IgD-negative memory B cell (primary cell): ENCODE results near the gene DDIAS. TPM values are rescaled to one million over a fixed set of nuclear protein-coding genes. Genes with fewer than 3 reads are reported as not detected.
"Not testable (repeated sequence)": the region's sequence is repeated elsewhere in the genome, so short reads cannot be mapped to it uniquely, and the experiment has no call there.

Experiments
- H3K27ac Mint-ChIP-seq, 3 donors: one replicate each; pipeline ENCODE4 v1.8.0; 2020 to 2022; ENCODE audit warnings: mild to moderate bottlenecking in 3 of 3, mixed read lengths in 3 of 3, moderate library complexity in 1 of 3
- H3K27me3 Mint-ChIP-seq: one replicate; pipeline ENCODE4 v1.8.0; 2021; ENCODE audit warnings: mixed read lengths
- H3K36me3 Mint-ChIP-seq: one replicate; pipeline ENCODE4 v1.8.0; 2020; ENCODE audit warnings: mild to moderate bottlenecking, mixed read lengths
- H3K4me1 Mint-ChIP-seq, 3 donors: one replicate each; pipeline ENCODE4 v1.8.0; 2020 to 2022; ENCODE audit warnings: mixed read lengths in 3 of 3, mild to moderate bottlenecking in 1 of 3
- H3K4me3 Mint-ChIP-seq, 4 donors: one replicate each; pipeline ENCODE4 v1.8.0; 2020 to 2022; ENCODE audit warnings: mild to moderate bottlenecking in 4 of 4, mixed read lengths in 4 of 4, moderate library complexity in 3 of 4
- H3K9me3 Mint-ChIP-seq, 3 donors: one replicate each; pipeline ENCODE4 v1.8.0; 2020 to 2021; ENCODE audit warnings: mixed read lengths in 3 of 3, mild to moderate bottlenecking in 1 of 3
- polyA plus RNA-seq: library from polyadenylated mRNA; unstranded; fragments of 300-500 nt; fragmentation: Illumina TruSeq; gene quantifications from one replicate; pipeline ENCODE4 v1.2.3, GENCODE V29; 2021

The DDIAS gene
- polyA plus RNA-seq, 1 donor from 2014 or later, result 1.7 TPM

DNA sequence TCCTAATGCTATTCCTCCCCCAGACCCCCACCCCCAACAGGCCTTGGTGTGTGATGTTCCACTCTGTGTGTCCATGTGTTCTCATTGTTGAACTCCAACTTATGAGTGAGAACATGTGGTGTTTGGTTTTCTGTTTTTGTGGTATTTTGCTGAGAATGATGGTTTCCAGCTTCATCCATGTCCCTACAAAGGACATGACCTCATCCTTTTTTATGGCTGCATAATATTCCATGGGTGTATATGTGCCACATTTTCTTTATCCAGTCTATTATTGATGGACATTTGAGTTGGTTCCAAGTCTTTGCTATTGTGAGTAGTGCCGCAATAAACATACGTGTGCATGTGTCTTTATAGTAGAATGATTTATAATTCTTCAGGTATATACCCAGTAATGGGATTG, 49.0 kb downstream of the DDIAS start:
- H3K9me3 Mint-ChIP-seq, result peaks cover 7 to 21% (median 18%) of the 10 kb centered on the region in 3 donors
- H3K4me1 Mint-ChIP-seq, result peaks cover 18 to 32% (median 24%) of the 10 kb centered on the region in 3 donors
- H3K27ac Mint-ChIP-seq, H3K27me3 Mint-ChIP-seq, H3K4me3 Mint-ChIP-seq: not testable (repeated sequence)
- peaks cover 13% of the 10 kb centered on the region for H3K36me3 Mint-ChIP-seq

DNA sequence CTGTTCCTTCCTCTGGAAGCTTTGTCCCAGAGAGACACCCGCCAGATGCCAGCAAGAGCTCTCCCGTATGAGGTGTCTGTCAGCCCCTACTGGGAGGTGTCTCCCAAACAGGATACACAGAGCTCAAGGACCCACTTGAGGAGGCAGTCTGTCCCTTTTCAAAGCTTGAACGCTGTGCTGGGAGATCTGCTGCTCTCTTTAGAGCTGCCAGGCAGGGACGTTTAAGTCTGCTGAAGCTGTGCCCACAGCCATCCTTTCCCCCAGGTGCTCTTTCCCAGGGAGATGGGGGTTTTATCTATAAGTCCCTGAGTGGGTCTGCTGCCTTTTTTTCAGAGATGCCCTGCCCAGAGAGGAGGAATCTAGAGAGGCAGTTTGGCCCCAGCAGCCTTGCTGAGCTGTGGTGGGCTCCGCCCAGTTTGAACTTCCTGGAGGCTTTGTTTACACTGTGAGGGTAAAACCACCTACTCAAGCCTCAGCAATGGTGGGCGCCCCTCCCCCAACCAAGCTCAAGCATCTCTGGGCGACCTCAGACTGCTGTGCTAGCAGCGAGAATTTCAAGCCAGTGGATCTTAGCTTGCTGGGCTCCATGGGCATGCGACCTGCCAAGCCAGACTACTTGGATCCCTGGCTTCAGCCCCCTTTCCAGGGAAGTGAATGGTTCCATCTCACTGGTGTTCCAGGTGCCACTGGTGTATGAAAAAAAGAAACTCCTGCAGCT, 54.4 kb downstream of the DDIAS start:
- Mint-ChIP-seq H3K4me3 (peak overlapping the region in 2 of 4 donors; percentile 73 to 79), H3K9me3 (peaks cover 7 to 26% (median 22%) of the 10 kb centered on the region in 3 donors), H3K36me3 (peaks cover 13% of the 10 kb centered on the region), H3K4me1 (peaks cover 47 to 61% (median 52%) of the 10 kb centered on the region in 3 donors), H3K27ac (peak overlapping the region; percentile 86 to 89 (median 88))
- not testable (repeated sequence) for H3K27me3 Mint-ChIP-seq

DNA sequence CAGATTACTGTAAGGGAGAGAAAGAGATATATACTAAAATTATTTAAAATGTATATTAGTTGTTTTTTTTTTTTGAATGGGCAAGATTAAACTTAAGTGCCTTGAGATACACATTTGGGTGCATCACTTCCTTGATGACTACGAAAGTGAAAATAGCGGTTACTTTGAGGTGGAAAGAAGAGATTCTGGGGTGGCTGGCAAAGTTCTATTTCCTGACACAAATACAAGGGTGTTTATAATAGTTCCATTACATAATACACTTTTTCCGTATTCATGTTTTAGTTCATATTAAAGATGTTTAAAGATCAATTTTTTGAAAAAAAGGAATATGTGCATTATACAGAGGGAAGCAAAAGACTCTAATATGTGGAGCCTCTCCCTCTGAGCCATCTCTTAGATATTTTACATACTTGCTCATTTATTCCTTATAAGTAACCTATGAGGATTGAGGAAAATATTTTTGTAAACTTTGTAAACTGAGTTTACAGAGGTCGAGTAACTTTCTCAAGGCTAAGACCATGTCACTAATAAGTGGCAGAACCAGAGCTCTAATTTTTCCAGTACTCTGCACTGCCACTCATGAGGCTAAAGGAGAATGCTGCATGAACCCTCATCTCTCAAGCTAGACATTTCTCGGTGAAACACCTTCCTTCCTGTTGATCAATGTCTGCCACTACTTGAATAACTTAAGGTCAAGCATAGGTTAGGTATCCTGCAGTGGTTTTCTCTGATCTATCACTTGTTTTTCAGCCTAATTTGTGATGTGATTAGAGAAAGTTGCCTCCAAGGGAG, 58.6 kb downstream of the DDIAS start:
- Mint-ChIP-seq H3K4me1 (peaks cover 42 to 69% (median 46%) of the 10 kb centered on the region in 3 donors), H3K9me3 (peaks cover 0 to 9% (median 5%) of the 10 kb centered on the region in 3 donors), H3K27me3 (no peaks in the 10 kb centered on the region), H3K27ac (peak overlapping the region; percentile 82 to 89 (median 83)), H3K36me3 (peaks cover 2% of the 10 kb centered on the region), H3K4me3 (peak overlapping the region; percentile 39 to 91 (median 54))

DNA sequence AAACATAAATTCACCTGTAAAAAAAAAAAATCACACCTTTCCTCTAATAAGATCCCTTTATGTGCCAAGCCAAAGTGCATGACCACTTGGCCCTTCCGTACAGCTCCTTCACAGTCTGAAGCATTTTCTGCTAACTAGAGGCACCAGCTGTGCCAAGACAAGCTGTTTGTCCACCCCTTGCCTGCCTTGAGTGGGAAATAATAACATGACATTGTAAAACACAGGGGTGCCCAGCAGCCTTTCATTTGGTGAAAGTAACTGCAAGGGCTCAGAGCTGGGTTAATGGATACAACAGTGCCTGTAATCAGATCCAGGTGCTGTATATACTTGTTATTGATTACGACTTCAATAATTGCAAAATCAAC, 59.2 kb downstream of the DDIAS start:
- peaks cover 4% of the 10 kb centered on the region for H3K36me3 Mint-ChIP-seq
- H3K9me3 Mint-ChIP-seq, result peaks cover 0 to 9% (median 5%) of the 10 kb centered on the region in 3 donors
- H3K4me1 Mint-ChIP-seq, result peaks cover 36 to 65% (median 40%) of the 10 kb centered on the region in 3 donors

DNA sequence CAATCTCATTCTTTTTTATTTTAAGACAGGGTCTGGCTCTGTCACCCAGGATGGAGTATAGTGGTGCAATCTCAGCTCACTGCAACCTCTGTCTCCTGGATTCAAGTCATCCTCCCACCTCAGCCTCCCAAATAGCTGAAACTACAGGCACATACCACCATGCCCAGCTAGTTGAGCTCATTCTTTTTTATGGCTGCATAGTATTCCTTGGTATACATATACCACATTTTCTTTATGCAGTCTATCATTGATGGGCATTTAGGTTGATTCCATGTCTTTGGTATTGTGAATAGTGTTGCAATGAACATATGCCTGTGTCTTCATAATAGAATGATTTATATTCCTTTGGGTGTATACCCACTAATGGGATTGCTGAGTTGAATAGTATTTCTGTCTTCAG, 60.5 kb downstream of the DDIAS start:
- H3K27ac Mint-ChIP-seq, result peak overlapping the region in 1 of 3 donors; percentile 25
- not testable (repeated sequence) for H3K9me3 Mint-ChIP-seq, H3K27me3 Mint-ChIP-seq, H3K36me3 Mint-ChIP-seq
- H3K4me3 Mint-ChIP-seq, result peak overlapping the region in 1 of 4 donors; percentile 58
- peaks cover 27 to 52% (median 30%) of the 10 kb centered on the region in 3 donors for H3K4me1 Mint-ChIP-seq

More for the DNA sequence above, 59.2 kb downstream of the DDIAS start:
- Mint-ChIP-seq H3K4me3 (peak overlapping the region; percentile 22 to 91 (median 54)), H3K27me3 (no peaks in the 10 kb centered on the region), H3K27ac (peak overlapping the region; percentile 82 to 89 (median 83))

DNA sequence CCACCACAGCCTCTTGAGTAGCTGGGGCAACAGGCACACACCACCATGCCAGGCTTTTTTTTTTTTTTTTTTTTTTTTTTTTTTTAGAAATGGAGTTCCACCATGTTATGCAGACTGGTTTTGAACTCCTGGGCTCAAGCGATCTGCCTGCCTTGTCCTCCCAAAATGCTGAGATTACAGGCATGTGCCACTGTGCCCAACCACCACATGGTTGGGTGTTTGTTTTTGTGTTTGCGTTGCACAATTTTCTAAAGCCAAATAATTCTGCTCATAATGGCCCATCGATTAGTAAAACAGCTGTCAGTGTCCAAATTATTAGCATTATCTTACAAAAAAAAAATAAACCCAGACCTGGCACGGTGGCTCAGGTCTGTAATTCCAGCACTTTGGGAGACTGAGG, 65.8 kb downstream of the DDIAS start:
- no peak overlapping the region for H3K4me3 Mint-ChIP-seq
- peaks cover 27 to 41% (median 30%) of the 10 kb centered on the region in 3 donors for H3K4me1 Mint-ChIP-seq
- peaks cover 0 to 3% (median 2%) of the 10 kb centered on the region in 3 donors for H3K9me3 Mint-ChIP-seq
- H3K27me3 Mint-ChIP-seq, result no peaks in the 10 kb centered on the region
- H3K36me3 Mint-ChIP-seq, result peaks cover 7% of the 10 kb centered on the region
- H3K27ac Mint-ChIP-seq, result no peak overlapping the region

DNA sequence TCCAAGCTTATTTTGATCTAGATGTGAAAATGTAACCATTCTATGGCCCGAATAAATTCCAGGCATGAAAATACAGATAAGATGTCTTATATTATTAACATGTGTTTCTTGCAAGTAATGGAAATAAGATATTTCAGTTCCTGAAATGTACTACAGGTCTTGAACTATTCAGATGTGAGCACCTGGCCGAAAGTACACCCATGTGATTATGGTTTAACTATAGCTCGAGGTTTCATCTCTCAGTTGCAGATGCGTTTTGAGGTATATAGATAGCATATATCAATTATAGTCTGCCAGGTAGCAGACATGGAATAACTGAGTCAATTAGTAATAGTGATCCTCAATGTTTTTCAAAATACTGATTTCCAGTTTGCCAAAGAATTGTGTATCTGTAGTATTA, 68.3 kb downstream of the DDIAS start:
- no peaks in the 10 kb centered on the region for H3K27me3 Mint-ChIP-seq
- H3K4me1 Mint-ChIP-seq, result peaks cover 27 to 40% (median 33%) of the 10 kb centered on the region in 3 donors

DNA sequence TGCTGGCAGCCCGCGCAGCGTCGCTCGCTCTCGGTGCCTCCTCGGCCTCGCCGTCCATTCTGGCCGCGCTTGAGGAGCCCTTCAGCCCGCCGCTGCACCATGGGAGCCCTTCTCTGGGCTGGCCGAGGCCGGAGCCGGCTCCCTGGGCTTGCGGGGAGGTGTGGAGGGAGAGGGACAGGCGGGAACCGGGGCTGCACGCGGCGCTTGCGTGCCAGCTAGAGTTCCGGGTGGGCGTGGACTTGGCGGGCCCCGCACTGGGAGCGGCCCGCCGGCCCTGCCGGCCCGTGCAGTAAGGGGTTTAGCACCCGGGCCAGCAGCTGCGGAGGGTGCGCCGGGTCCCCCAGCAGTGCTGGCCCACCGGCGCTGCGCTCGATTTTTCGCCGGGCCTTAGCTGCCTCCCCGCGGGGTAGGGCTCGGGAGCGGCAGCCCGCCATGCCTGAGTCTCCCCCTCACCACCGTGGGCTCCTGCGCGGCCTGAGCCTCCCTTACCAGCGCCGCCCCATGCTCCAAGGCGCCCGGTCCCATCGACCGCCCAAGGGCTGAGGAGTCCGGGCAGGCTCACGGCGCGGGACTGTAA, 69.1 kb downstream of the DDIAS start:
- Mint-ChIP-seq H3K27ac (peak overlapping the region in 1 of 3 donors; percentile 94), H3K4me1 (peaks cover 27 to 41% (median 35%) of the 10 kb centered on the region in 3 donors), H3K4me3 (peak overlapping the region in 2 of 4 donors; percentile 25 to 65)
- H3K36me3 Mint-ChIP-seq, H3K9me3 Mint-ChIP-seq, H3K27me3 Mint-ChIP-seq: not testable (repeated sequence)

More for the DNA sequence above, 68.3 kb downstream of the DDIAS start:
- Mint-ChIP-seq H3K27ac (peak overlapping the region; percentile 53 to 85 (median 69)), H3K4me3 (peak overlapping the region in 3 of 4 donors; percentile 25 to 67 (median 65)), H3K36me3 (peaks cover 5% of the 10 kb centered on the region), H3K9me3 (peaks cover 0 to 2% (median 0%) of the 10 kb centered on the region in 3 donors)

DNA sequence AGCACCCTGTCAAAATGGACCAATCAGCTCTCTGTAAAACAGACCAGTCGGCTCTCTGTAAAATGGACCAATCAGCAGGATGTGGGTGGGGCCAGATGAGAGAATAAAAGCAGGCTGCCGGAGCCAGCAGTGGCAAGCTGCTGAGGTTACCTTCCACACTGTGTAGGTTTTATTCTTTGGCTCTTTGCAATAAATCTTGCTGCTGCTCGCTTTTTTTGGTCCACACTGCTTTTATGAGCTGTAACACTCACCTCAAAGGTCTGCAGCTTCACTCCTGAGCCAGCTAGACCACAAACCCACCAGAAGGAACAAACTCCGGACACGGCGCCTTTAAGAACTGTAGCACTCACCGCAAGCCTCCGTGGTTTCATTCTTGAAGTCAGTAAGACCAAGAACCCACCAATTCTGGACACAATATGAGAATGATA, 70.0 kb downstream of the DDIAS start:
- H3K9me3 Mint-ChIP-seq, H3K36me3 Mint-ChIP-seq, H3K27me3 Mint-ChIP-seq: not testable (repeated sequence)
- H3K27ac Mint-ChIP-seq, result peak overlapping the region; percentile 46 to 94 (median 73)
- H3K4me3 Mint-ChIP-seq, result peak overlapping the region; percentile 69 to 93 (median 86)
- H3K4me1 Mint-ChIP-seq, result peaks cover 31 to 44% (median 44%) of the 10 kb centered on the region in 3 donors

DNA sequence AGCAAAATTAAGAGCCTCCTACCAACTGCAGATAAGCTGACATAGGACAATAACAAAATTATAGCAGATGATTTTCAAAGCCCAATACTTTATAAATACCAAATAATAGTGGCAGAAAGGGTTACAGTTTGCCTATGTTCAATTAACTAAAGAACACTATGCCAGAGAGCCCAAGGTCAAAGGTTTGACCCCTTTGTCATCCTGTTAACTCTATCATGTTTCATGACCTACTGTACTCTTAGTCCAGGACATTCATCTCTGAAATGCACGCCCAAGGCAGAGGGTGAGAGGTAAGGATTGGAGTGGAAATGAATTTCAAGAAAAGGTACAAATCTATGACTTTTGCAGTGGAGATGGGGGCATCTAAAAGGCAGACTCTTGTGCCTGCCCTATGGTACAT, 70.6 kb downstream of the DDIAS start:
- Mint-ChIP-seq H3K27ac (peak overlapping the region in 2 of 3 donors; percentile 73 to 94), H3K4me3 (peak overlapping the region; percentile 69 to 93 (median 86)), H3K27me3 (peaks cover 1% of the 10 kb centered on the region), H3K36me3 (peaks cover 4% of the 10 kb centered on the region), H3K9me3 (peaks cover 0 to 2% (median 0%) of the 10 kb centered on the region in 3 donors), H3K4me1 (peaks cover 35 to 50% (median 50%) of the 10 kb centered on the region in 3 donors)

DNA sequence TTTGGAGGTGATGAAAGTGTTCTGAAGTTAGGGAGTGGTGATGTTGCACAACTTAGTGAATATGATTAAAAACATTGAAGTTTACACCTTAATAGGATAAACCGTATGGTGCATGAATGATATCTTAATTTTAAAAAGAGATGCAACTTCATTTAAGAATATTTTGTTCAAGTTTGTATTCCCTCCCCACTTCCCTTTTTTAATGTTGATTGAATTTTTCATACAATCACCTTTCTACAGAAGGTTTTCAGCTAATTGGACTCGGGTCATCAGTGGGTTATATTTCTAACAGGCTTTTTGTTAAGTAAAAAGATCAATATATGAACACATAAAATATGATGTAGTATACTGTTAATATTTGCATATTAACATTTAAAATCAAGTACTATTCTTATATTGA, 72.6 kb downstream of the DDIAS start:
- H3K4me3 Mint-ChIP-seq, result no peak overlapping the region

DNA sequence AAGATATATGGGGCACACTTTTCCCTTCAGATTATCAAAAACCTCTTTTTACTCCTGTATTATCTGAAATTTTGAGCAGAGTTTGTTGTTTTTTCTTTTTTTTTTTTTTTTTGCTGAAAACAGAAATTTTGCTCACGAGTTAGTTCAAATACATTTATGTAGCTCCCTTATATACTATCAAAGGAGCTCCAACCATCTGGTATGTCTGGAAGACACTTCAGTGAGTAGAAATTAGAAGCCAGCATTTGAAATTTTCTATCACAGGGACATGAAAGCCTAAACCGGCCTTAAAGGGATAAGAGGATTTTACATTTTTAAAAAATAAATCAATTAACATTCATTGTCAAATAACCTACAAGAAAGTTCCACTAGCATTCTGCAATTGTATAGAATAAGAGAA, 73.3 kb downstream of the DDIAS start:
- H3K9me3 Mint-ChIP-seq, result no peaks in the 10 kb centered on the region
- peaks cover 4% of the 10 kb centered on the region for H3K36me3 Mint-ChIP-seq
- H3K27ac Mint-ChIP-seq, result no peak overlapping the region
- peaks cover 1% of the 10 kb centered on the region for H3K27me3 Mint-ChIP-seq
- H3K4me3 Mint-ChIP-seq, result no peak overlapping the region
- H3K4me1 Mint-ChIP-seq, result peaks cover 37 to 56% (median 56%) of the 10 kb centered on the region in 3 donors

More for the DNA sequence above, 72.6 kb downstream of the DDIAS start:
- Mint-ChIP-seq H3K9me3 (no peaks in the 10 kb centered on the region), H3K36me3 (peaks cover 4% of the 10 kb centered on the region), H3K4me1 (peaks cover 43 to 60% (median 58%) of the 10 kb centered on the region in 3 donors), H3K27me3 (peaks cover 1% of the 10 kb centered on the region), H3K27ac (no peak overlapping the region)

DNA sequence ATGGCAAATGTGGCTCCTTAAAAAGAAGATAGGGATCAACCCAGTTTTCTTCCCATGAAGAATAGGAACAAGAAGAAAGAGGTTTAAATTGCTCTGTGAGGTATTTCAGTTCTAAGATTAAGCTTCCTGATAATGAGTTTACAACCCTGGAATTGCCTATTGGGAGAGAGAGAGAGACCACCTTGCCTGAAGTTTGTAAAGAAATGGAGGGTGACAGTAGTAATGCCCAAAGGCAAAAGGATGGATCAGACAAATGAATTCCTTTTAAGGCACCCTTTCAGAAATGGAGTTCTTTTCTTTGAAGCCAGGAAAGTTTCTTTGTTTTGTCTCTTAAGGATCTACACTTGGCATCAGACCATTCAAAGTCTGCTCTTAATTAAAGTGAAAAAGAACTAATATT, 74.3 kb downstream of the DDIAS start:
- Mint-ChIP-seq H3K27ac (peak overlapping the region in 1 of 3 donors; percentile 18), H3K36me3 (peaks cover 7% of the 10 kb centered on the region), H3K27me3 (peaks cover 1% of the 10 kb centered on the region), H3K4me1 (peaks cover 33 to 56% (median 52%) of the 10 kb centered on the region in 3 donors), H3K9me3 (no peaks in the 10 kb centered on the region), H3K4me3 (no peak overlapping the region)

DNA sequence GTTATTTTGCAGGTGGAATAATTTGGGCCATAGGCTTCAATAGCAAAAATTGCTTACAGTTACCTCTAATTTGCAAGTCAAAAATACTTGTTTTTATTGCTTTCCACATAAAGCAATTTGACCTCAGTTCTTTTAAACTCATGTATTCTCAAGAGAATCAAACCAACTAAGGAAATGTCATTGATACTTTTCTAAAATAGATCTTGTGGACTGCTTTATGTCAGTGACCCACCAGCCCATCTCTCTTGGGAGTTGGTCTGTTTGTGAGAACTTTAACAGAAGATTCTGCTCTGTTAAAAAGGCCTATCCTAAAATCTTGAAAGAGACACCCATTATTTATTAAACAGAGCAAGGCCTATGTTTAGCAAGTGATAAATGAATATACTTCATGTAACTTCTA, 75.2 kb downstream of the DDIAS start:
- Mint-ChIP-seq H3K9me3 (no peaks in the 10 kb centered on the region), H3K27ac (peak overlapping the region in 1 of 3 donors; percentile 42), H3K4me3 (peak overlapping the region in 2 of 4 donors; percentile 3 to 75), H3K36me3 (peaks cover 7% of the 10 kb centered on the region), H3K27me3 (peaks cover 1% of the 10 kb centered on the region), H3K4me1 (peaks cover 27 to 52% (median 46%) of the 10 kb centered on the region in 3 donors)
